Measurements from ENCODE around the gene AFF1.
A peak's percentile ranks its signal among the peaks of the same experiment; 100 is the strongest.

AFF1 gene

DNA sequence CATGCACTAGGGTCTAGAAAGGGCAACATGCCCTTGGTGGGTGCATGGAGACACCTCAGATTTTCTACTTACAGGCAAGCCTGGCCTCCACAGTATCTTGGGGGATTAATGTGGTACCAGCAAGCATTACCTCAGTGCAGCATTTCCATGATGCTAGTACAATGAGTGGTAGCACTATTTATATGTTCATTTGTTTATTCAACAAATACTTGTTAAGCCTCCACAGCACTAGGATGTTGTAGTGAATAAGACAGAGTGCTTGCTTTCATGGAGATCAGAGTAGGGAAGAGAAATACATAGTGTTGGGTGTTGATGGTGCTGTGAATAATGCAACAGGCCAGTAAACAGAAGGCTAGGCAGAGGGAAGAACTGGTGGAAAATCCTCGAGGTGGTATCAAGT lies 152.2 kb downstream of the AFF1 start:
- DNase-seq, result no peak

DNA sequence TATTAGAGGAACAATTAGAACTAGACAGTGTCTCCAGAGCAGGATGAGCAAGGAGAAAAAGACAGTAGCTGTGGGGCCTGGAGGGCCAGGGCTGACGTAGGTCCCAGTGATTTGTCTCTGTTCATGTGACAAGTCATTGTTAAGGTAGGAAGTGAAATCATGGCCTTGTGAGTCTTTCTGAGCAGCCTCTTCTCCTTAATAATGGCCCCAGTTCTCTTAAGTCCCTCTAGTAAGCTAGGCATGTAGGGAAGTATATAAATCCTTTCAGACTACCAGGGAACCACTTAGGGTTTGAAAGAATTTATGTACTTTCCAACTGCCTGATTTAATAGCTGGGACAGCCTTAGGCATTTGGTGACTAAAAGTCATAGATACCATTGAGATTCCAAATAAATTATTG lies 152.6 kb downstream of the AFF1 start:
- no peak for DNase-seq

DNA sequence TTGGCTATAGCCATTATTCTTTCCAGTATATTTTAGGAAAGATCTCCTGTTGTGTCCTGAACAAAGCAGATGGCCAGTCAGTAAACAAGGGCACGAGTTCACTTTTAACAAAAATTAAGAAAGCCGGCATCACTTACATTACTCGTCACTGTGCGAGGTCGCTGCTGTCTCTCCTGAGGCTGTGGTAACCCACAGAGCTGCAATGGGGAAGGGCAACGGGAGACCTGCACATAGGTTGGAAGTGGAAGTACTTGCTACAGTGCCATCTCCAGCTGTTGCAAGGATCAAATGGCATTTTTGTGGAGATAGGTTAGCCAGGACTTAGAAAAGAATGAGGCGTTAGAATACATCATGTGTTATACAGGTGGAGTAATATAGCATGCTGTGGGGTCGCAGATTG lies 153.4 kb downstream of the AFF1 start:
- no peak for DNase-seq

DNA sequence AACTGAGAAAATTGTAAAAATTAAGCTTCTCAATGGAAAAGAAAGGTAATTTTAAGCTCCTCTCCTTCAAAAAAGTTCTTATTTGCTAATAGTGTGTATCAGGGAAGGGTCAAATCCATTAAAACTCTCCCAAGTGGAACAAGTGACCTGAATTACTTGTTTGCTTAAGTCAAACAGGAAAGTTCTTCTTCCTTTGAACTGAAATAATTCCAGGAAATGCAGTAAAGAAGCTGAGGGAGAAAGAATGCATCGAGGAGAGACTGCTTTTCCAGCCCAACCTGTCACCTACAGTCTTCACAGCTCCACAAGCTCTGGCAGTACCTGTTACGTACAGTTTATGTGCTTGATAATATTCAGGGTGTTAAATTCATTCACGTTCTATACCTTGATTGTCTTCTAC lies 154.6 kb downstream of the AFF1 start:
- DNase-seq, result no peak

DNA sequence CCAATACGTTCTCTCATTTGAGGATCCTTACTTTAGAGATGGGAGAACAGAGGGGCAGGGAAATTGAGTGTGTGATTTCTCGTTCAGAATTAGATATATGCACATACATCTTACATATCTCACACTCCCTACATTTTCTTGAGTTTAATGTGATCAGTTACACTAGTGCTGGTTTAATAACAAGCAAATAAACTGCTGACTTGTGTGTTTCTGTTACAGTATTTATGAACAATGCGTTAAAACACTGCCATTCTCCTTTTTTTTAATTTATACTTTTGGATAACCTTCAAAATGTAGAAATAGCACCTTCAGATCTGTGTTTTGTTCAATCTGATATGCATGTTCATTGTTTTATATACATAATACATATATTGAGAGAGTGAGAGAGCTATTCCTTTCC lies 155.5 kb downstream of the AFF1 start:
- DNase-seq, result no peak

DNA sequence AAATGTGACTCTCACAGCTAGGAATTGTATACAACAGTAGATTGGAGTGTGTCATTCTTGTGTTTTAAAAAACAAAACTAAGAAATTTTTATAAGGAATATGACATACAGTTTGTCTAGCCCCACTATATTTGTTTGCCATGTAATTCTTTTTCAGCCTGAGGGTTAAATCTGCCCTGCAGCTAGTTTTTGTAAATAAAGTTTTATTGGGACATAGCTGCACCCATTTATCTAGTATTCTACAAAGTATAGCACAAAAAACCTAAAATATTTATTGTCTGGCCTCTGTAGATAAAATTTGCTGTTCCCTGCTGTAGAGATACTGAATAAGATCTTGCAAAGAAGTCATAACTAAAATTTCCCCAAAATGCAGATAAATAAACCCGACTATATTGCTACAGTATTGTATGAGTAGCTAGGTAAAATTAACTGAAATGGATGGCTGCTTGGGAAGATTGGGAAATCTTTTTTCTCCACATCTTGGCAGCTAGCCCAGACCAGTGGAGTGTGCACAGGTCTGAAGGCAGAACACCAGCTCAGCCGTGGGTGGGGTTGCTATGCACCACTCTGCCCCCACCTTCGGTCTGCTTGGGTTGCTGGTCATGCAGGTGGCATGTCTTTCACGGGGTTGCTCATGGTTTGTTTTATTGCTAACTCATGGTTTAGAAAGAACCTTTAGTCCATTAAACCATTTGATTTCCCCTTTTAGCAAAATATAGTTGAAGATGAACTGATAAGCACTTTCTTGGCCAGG lies 157.8 kb downstream of the AFF1 start:
- DNase-seq, result no peak

DNA sequence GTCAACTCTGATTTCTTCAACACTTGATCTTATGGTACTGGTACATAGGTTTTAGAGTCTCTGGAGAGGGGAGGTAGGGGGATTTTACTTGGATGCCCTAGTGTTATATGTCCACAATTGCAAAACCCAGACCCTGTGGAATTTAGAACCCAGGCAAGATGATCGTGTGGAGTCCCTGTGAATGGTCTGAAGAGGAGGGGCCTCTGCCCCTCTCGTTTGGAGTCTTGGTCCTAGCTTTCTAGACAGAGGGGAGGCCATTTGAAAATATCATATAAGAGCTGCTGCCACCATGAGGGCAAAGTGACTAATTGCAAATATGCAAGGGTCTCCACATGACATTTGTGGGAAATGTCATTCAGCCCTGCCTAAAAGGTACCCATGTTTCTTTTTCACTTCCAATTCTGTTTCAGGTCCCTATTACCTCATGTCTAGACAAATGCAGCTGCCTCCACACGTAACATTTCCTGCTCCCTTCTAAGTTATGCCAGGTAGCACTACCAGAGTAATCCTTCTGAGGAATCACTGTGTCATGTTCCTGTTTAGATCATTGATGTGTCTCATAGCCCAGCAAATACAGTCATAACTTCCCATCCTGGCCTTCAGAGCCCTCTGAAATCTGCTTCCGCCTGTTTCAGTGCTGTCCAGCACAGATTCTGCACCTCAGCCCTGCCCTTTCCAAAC lies 158.8 kb downstream of the AFF1 start:
- peak; percentile 39 for DNase-seq

DNA sequence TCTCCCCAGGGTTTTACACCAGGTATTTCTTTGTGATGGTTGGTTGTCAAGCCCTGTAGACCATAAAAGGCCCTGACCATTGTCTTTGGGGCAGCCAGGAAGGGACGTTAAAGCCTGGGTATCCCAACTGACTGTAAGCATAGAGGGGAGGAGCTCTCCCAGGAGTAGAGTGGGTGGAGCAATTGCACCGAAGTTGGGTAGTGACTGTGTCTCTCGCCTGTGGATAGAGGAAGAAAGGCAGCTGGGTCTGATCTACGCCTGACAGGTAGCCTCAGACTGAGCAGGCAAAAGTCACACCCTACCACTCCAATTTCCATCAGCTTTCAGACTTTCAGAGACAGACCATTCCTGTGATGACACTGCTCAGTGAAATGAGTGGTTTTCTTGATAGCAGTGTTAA lies 162.3 kb downstream of the AFF1 start:
- no peak for DNase-seq

DNA sequence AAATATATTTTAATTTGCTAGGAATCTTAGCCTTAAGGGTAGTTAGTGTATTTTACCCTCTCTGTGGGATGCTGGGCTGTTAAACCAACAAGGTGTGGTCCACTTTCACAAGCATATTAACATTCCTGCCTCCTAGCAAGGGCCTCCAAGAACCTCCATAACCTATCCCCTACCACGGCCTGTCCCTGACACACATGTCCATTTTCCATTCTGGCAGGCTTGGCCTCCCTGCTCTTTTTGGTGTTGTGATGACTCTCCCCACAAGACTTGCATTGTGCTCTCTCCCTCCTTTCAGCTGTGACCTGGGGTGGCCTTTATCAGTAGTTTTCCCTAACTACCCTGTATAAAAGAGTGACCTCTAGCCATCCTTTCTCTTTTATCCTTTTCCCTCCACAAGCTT lies 165.4 kb downstream of the AFF1 start:
- no peak for DNase-seq

DNA sequence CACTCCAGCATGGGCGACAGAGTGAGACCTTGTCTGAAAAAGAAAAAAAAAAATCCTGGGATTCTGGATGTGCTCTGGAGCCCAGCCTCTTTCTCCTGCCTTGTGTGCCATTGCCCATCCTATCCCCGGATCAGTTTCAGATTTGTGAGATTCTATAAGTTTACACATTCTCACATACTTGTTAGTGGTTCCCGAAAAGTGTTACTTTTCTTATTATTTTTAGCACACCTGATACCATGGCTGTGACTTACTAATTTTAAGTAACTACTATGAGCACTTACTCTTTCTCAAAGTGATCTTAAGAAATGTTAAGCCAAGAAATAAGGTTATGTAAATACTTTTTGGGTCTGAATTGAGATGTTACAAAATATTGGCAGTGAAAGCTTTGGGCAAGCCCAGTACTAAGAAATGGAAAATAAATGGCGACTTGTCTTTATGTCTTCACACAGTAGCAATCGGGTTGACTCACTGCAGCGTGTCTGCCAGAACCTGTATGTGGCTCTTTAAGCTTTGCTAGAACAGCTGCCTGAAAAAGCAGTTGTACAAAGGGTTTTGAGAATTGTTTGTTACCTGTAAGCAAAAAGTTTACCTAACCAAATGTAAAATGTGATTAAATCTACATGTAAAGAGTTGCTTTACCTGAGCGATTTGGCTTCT lies 166.9 kb downstream of the AFF1 start:
- no peak for DNase-seq

DNA sequence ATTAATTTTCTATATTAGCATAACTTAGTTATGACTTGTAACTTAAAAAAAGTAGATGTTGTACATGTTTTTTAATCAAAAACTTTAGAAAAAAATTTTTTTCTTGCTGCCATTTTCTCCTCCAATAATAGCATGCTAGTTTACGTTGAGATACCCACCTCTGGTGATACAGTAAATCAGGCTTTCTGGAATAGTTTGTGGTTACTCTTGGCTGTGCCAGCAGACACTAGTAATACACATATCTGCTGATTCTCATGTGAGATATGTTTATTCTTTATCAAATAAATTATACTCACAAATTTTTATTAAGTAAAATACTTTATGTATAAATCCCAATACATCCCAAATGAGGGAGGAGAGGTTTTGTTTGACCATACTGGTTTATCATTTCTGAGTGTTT lies 168.3 kb downstream of the AFF1 start:
- DNase-seq, result no peak

DNA sequence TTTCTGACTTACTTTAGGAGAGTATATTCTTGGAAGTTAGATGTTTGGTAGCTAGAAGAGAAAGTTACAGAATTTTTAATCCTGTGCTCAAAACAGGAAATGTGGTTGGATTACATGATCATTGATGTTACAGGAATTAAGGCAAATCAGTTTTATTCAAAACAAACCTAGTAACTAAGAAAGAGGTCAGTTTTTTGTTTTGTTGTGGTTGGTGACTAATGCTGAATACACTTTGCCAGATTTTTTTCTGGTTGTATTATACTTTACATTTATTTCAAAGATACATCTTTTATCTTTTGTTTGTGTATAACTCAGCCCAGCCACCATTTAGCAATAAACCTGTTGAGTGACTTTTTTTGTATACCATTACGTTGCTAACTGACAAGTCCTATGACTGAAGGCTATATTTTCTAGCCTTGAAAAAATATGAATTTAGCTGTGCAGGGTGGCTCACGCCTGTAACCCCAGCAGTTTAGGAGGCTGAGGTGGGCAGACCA lies 168.9 kb downstream of the AFF1 start:
- DNase-seq, result no peak

DNA sequence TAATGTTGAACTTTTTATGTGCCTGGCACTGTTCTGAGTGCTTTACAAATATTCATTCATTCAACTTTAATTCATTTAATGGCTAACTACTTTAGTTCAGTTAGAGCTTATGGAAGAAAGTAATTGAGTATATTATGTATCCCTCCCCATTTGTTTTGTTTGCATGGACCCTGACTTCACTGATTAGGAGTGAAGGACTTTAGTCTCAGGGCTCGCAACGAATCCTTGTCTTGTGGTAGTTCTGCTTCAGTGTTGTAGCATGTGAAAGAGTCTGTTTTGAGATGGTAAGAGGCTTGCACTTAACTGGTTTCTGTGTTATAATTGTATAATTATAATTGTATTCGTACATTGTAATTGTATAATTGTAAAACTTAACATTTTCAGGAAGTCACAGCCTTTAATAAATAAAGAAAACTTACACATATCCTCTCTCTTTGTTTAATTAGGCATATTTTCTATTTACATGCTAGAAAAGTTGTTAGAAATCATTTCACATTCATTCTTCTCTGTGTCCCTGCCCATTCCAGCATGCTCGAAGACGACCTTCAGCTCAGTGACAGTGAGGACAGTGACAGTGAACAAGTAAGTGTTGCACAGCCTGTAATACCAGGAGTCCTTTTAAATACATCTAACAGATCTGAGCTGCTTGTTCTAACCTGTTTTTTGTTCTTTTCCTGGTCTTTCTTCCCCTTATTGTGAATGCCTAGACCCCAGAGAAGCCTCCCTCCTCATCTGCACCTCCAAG lies 170.5 kb downstream of the AFF1 start:
- no peak for DNase-seq

DNA sequence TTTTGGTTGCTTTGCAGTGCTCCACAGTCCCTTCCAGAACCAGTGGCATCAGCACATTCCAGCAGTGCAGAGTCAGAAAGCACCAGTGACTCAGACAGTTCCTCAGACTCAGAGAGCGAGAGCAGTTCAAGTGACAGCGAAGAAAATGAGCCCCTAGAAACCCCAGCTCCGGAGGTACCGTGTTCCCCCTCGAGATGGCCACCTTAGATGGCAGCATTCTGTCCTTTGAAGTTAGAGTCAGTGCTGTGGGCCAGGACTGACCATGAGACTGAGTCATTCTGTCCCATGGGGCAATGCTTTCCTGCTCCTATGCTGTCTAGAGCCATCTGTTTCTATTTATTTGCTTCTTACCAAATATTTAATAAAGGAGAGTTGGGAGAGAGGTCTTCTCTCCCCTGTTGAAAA lies 173.3 kb downstream of the AFF1 start:
- DNase-seq, result no peak

DNA sequence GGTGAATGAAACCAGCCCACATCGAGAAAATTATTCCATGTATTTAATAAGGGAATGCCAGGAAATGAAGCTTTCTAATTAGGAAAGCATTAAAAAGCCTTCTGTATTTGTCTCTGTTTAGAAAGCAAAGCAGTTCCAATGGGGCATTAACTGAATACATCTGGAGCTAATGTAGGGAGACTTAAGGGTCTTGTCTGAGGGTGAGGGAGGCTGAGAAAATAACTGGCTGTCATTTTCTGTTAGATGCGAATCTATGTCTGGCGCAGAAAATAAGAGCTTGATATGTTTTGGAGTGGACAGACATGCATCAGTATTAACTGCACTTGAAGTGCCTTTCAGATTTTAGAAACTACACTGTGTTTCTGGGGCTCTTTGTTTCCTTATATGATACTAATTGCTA lies 174.3 kb downstream of the AFF1 start:
- no peak for DNase-seq

DNA sequence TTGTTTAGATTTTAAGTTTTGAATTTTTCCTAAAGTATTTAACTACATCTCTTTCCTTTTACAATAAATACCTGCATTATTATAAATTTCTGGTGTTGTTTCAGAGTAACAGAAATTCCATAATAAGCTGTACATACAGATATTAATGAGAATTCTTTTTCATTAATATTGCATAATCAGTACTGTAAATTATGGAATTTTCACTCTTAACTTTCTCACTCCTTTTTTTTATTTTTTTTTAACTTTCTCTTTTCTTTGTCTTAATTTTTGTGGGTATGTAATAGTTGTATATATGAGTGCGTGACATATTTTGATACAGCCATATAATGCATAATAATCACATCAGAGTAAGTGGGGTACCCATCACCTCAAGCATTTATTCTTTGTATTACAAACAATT lies 175.1 kb downstream of the AFF1 start:
- DNase-seq, result no peak

DNA sequence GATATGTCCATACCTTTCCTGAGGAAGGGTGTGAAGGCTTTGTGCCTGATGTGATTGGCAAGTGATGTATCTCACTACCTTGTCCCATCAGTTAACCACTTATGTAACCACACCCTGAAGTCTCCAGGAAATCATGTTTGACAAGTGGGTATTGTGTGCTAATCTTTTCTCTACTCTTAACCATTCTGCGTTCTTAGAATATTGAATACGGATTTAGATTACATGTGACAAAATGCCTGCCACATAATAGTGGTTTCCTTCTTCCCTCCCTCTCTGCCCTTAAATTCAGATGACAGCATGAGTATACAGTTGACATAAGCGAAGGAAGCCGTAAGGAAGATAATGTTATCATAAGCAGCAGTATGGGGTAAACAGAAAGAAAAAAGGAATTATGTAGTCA lies 177.3 kb downstream of the AFF1 start:
- no peak for DNase-seq

DNA sequence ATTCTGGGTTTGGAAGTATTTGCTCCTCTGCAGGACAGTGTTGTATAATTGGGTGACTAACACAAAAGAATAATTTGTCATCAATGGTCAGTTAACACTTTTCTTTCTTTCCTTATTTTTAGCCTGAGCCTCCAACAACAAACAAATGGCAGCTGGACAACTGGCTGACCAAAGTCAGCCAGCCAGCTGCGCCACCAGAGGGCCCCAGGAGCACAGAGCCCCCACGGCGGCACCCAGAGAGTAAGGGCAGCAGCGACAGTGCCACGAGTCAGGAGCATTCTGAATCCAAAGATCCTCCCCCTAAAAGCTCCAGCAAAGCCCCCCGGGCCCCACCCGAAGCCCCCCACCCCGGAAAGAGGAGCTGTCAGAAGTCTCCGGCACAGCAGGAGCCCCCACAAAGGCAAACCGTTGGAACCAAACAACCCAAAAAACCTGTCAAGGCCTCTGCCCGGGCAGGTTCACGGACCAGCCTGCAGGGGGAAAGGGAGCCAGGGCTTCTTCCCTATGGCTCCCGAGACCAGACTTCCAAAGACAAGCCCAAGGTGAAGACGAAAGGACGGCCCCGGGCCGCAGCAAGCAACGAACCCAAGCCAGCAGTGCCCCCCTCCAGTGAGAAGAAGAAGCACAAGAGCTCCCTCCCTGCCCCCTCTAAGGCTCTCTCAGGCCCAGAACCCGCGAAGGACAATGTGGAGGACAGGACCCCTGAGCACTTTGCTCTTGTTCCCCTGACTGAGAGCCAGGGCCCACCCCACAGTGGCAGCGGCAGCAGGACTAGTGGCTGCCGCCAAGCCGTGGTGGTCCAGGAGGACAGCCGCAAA lies 179.6 kb downstream of the AFF1 start:
- no peak for DNase-seq

DNA sequence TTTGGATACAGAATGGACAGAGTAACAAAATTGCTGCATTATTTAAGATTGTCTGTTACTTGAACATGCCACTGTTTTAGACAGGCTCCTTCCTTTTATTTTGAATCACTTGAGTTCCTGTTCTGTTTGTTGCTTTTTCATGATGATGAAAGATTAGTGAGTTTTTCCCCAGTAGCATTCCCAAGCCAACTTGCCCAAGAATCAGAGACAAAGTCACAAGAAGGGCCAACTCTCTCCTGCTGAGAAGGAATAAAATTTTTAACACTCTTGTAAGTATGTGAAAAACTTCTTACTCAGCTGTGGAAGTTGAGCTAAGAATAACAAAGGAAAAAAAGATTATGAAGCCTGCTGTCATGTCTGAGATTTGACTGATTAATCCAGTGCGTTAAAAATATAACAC lies 181.4 kb downstream of the AFF1 start:
- DNase-seq, result no peak

DNA sequence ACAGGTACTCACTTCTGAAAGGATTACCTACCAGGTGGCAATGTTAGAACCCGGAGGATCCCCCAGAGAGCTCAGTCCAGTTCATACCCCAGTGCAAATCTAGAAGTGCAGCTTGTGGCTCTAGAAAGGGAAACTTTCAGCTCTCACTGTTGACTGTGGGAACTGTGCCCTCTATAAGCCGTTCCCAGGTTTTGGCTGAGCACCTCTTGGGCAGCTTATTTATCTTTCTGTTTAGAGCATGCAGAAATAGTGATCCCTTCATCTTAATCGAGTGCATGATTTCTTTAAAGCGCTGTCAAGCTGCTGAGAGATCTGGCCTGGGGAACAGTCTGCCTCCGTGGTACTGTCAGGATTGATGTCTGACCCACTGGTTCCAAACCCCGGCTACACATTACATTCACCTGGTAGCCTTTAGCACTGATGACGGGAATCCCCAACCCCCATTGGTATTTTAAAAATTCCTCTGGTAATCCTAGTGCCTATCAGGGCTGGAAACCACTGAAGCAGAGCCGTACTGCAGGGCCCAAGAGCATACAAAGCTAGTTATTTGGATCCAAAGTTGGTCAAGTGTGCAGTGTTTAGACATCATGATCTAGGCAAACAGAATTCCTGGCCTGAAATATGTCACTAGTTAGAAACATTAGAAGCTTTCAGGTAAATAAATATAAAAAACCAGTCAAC lies 182.4 kb downstream of the AFF1 start:
- DNase-seq, result no peak

DNA sequence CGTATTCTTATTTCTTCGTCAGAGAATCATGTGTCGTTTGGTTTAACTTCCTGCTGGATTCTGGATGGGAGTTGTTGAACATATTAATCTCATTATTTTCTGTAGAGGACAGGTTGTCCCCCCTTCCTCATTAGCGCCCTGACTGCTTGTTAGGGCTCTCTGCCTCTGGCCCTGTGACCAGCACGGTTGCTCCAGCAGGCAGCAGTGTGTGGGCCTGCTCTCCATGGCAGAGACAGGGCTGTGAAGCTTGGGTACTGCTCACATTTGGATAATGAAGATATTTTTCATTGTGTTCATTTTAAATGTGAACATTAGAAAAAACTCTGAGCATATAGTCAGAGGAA lies 182.9 kb downstream of the AFF1 start:
- DNase-seq, result no peak

DNA sequence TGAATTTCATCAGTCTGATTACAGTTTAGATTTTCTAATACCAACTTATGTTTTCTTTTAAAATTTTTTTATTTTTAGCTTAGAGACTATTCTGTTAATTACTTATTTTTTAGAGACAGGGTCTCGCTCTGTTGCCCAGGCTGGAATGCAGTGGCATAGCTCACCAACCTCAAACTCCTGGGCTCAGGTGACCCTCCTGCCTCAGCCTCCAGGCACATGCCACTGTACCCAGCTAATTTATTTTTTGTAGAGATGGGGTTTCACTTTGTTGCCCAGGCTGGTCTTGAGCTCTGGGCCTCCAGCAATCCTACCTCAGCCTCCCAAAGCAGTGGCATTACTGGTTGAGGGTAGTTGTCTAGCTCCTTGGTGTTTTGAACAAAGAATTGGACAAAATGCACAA lies 183.6 kb downstream of the AFF1 start:
- no peak for DNase-seq
